ENCODE measurements around the gene C2orf42. TPM values are rescaled to one million over a fixed set of nuclear protein-coding genes. Genes with fewer than 3 reads are reported as not detected.
A peak's percentile ranks its signal among the peaks of the same experiment; 100 is the strongest.

The C2orf42 gene
- total and polyA plus RNA-seq, 10 of the 15 experiments (the other 5 are each of a cell fraction or from before 2014, with no cell fraction given): 5.5 to 19.8 (median 11.5) TPM

GRCh38 chr2:70104231-70105111, 86.3 kb downstream of the C2orf42 start (continued):
- TF ChIP-seq CHD2 (IDR thresholded peaks at IDR 0.05; ENCODE audit: borderline replicate concordance, low read depth, low read length): peak; percentile 44; the same call in 1 of the 2 replicates
- peak; percentile 65 for TF ChIP-seq IKZF1 (conservative IDR thresholded peaks at IDR 0.05)
- peak; percentile 98 for TF ChIP-seq RELB (IDR thresholded peaks at IDR 0.05; ENCODE audit: low read depth)
- TF ChIP-seq TCF3 (IDR thresholded peaks at IDR 0.05; ENCODE audit: borderline replicate concordance, insufficient read depth, low read depth, low read length): no peak
- TF ChIP-seq RUNX3 (IDR thresholded peaks at IDR 0.05; ENCODE audit: low read length): peak; percentile 64
- TF ChIP-seq RAD21 (IDR thresholded peaks at IDR 0.05; ENCODE audit: insufficient read depth, low read depth, low read length): 0 out of 2 replicates have a peak, but pooled peaks have one; percentile 3
- peak; percentile 48; the same call in 1 of the 2 replicates for TF ChIP-seq HDGF (IDR thresholded peaks at IDR 0.05)
- no peak for TF ChIP-seq ESRRA (IDR thresholded peaks at IDR 0.05; ENCODE audit: low read length)
- peak; percentile 53; the same call in 1 of the 2 replicates for TF ChIP-seq TBL1XR1 (IDR thresholded peaks at IDR 0.05; ENCODE audit: low read depth, low read length)
- TF ChIP-seq NR2F1 (conservative IDR thresholded peaks at IDR 0.05): no peak
- TF ChIP-seq IKZF2 (IDR thresholded peaks at IDR 0.05): peak; percentile 72 to 78
- TF ChIP-seq SRF (IDR thresholded peaks at IDR 0.05; ENCODE audit: low read depth in 2 of 2, low read length in 2 of 2): peak in 1 of 2 experiments; percentile 97; a peak in 2 of 4 replicates
- TF ChIP-seq MLLT1 (IDR thresholded peaks at IDR 0.05): peak; percentile 100
- TF ChIP-seq ZNF207 (IDR thresholded peaks at IDR 0.05; ENCODE audit: borderline replicate concordance): 0 out of 2 replicates have a peak, but pooled peaks have one; percentile 41
- no peak for TF ChIP-seq IRF5 (IDR thresholded peaks at IDR 0.05; ENCODE audit: borderline replicate concordance)
- TF ChIP-seq TAF1 (IDR thresholded peaks at IDR 0.05; ENCODE audit: borderline replicate concordance, low read depth, low read length): peak; percentile 51; the same call in 1 of the 2 replicates
- no peak for TF ChIP-seq ZBTB11 (CRISPR knock-in tag; IDR thresholded peaks at IDR 0.05)
- TF ChIP-seq, protein P1, sequence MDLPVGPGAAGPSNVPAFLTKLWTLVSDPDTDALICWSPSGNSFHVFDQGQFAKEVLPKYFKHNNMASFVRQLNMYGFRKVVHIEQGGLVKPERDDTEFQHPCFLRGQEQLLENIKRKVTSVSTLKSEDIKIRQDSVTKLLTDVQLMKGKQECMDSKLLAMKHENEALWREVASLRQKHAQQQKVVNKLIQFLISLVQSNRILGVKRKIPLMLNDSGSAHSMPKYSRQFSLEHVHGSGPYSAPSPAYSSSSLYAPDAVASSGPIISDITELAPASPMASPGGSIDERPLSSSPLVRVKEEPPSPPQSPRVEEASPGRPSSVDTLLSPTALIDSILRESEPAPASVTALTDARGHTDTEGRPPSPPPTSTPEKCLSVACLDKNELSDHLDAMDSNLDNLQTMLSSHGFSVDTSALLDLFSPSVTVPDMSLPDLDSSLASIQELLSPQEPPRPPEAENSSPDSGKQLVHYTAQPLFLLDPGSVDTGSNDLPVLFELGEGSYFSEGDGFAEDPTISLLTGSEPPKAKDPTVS (IDR thresholded peaks at IDR 0.05; ENCODE audit: low read depth, low read length): no peak
- no peak for TF ChIP-seq EP300 (IDR thresholded peaks at IDR 0.05; ENCODE audit: borderline replicate concordance in 1 of 2, control insufficient read depth in 1 of 2, low read depth in 2 of 2, low read length in 2 of 2)
